Hepatocyte (in vitro differentiated cells): Measurements from ENCODE around the gene ISX. TPM values are rescaled to one million over a fixed set of nuclear protein-coding genes. Genes with fewer than 3 reads are reported as not detected.
"Not testable (repeated sequence)": the region's sequence is repeated elsewhere in the genome, so short reads cannot be mapped to it uniquely, and the experiment has no call there.

Source experiments
- DNase-seq: peaks from one replicate; pipeline ENCODE4 v3.0.0-alpha.2; 2016; ENCODE audit warnings: low spot score
- H2AFZ ChIP-seq: fragments of 200-600 bp; sonication (generic); 2 replicates; pipeline ENCODE4 v1.6.0; 2016; ENCODE audit warnings: antibody characterized with exemption, mild to moderate bottlenecking
- H3K27ac ChIP-seq: fragments of 200-600 bp; sonication (generic); 2 replicates; pipeline ENCODE4 v1.5.1; 2016; ENCODE audit warnings: mild to moderate bottlenecking
- H3K27me3 ChIP-seq: fragments of 200-600 bp; sonication (generic); 2 replicates; pipeline ENCODE4 v1.6.1; 2016
- H3K36me3 ChIP-seq: fragments of 200-600 bp; sonication (generic); replicated peaks from 2 replicates; pipeline ENCODE4 v1.5.1; 2016; ENCODE audit warnings: low read depth; ENCODE audit not compliant: insufficient read depth
- H3K4me1 ChIP-seq: fragments of 200-600 bp; sonication (generic); 2 replicates; pipeline ENCODE4 v1.5.1; 2016; ENCODE audit warnings: mild to moderate bottlenecking, moderate library complexity; ENCODE audit not compliant: insufficient read depth
- H3K4me2 ChIP-seq: fragments of 200-600 bp; sonication (generic); 2 replicates; pipeline ENCODE4 v1.6.0; 2016
- H3K4me3 ChIP-seq: fragments of 200-600 bp; sonication (generic); 2 replicates; pipeline ENCODE4 v1.5.1; 2016; ENCODE audit warnings: mild to moderate bottlenecking
- H3K79me2 ChIP-seq: fragments of 200-600 bp; sonication (generic); 2 replicates; pipeline ENCODE4 v1.6.0; 2017; ENCODE audit warnings: mild to moderate bottlenecking
- H3K9me2 ChIP-seq: fragments of 200-600 bp; sonication (generic); replicated peaks from 2 replicates; pipeline ENCODE4 v1.6.0; 2017; ENCODE audit warnings: mild to moderate bottlenecking; ENCODE audit not compliant: insufficient read depth
- H3K9me3 ChIP-seq: fragments of 200-600 bp; sonication (generic); 2 replicates; pipeline ENCODE4 v1.5.1; 2016; ENCODE audit warnings: low read depth, mild to moderate bottlenecking
- H4K20me1 ChIP-seq: fragments of 200-600 bp; sonication (generic); 2 replicates; pipeline ENCODE4 v1.6.0; 2016; ENCODE audit warnings: mild to moderate bottlenecking; ENCODE audit not compliant: insufficient read depth, poor library complexity, severe bottlenecking
- CTCF ChIP-seq: fragments of 200-600 bp; sonication (generic); IDR thresholded peaks from 2 replicates; pipeline ENCODE4 v1.5.1; 2016; ENCODE audit warnings: antibody characterized with exemption, mild to moderate bottlenecking; ENCODE audit not compliant: poor library complexity
- EZH2 ChIP-seq: fragments of 200-600 bp; sonication (generic); IDR thresholded peaks from 2 replicates; pipeline ENCODE4 v1.6.1; 2016; ENCODE audit warnings: antibody characterized with exemption, mild to moderate bottlenecking, borderline replicate concordance
- EZH2phosphoT487 ChIP-seq: fragments of 200-600 bp; sonication (generic); IDR thresholded peaks from one replicate; pipeline ENCODE4 v1.6.1; 2018; ENCODE audit warnings: antibody characterized with exemption, mild to moderate bottlenecking, low read depth, moderate library complexity; ENCODE audit not compliant: unreplicated experiment, severe bottlenecking
- WGBS: methylation state at CpG from one replicate; pipeline ENCODE4 v1.1.6; 2016; ENCODE audit warnings: low lambda C conversion rate; ENCODE audit errors: missing lambda C conversion rate; 5-methylcytosine and 5-hydroxymethylcytosine counted together
- polyA plus RNA-seq: library from polyadenylated mRNA; unstranded; fragments of >200 nt; fragmentation: Nextera tagmentation; extraction: Ambion mirVana; gene quantifications from 2 replicates; pipeline ENCODE4 v1.2.1, GENCODE V29; 2016
- total RNA-seq: library from RNA; depleted of rRNA; stranded (reverse); fragments of >200 nt; gene quantifications from 2 replicates; pipeline ENCODE4 v1.2.3, GENCODE V29; 2014

The ISX gene
- total and polyA plus RNA-seq, 2 experiments from 2014 or later, result 20.6 to 29.8 TPM

- no peaks in the 10 kb centered on the region for H4K20me1 ChIP-seq
- no peaks in the 10 kb centered on the region for H3K9me3 ChIP-seq
- H2AFZ ChIP-seq, result no peak overlapping the region
- H3K4me3 ChIP-seq, result no peak overlapping the region
- no peaks in the 10 kb centered on the region for H3K27me3 ChIP-seq
- 64% methylated on average over 9 of the region's 9 CpGs for WGBS
- no peak for TF ChIP-seq EZH2phosphoT487
- no peak for TF ChIP-seq EZH2
- no peak for TF ChIP-seq CTCF
- no peaks in the 10 kb centered on the region for H3K9me2 ChIP-seq
- H3K79me2 ChIP-seq, result no peaks in the 10 kb centered on the region
- H3K27ac ChIP-seq, result no peak overlapping the region
- no peaks in the 10 kb centered on the region for H3K4me1 ChIP-seq
- DNase-seq, result no peak
- no peaks in the 10 kb centered on the region for H3K36me3 ChIP-seq
- no peak overlapping the region for H3K4me2 ChIP-seq
These were observed 20.5 kb upstream of the ISX start for GRCh38 chr22:35045451-35045850.

- TF ChIP-seq EZH2 (no peak), CTCF (no peak), EZH2phosphoT487 (no peak)
- H4K20me1 ChIP-seq, result no peaks in the 10 kb centered on the region
- no peak overlapping the region for H3K4me2 ChIP-seq
- no peaks in the 10 kb centered on the region for H3K36me3 ChIP-seq
- no peaks in the 10 kb centered on the region for H3K9me2 ChIP-seq
- H3K27me3 ChIP-seq, result no peaks in the 10 kb centered on the region
- H3K27ac ChIP-seq, result no peak overlapping the region
- H3K79me2 ChIP-seq, result no peaks in the 10 kb centered on the region
- H2AFZ ChIP-seq, result no peak overlapping the region
- no peak for DNase-seq
- H3K4me3 ChIP-seq, result no peak overlapping the region
- no peaks in the 10 kb centered on the region for H3K9me3 ChIP-seq
- H3K4me1 ChIP-seq, result no peaks in the 10 kb centered on the region
- 98% methylated on average over 12 of the region's 12 CpGs for WGBS
These were observed 19.1 kb upstream of the ISX start for GRCh38 chr22:35046744-35047462.

- H2AFZ ChIP-seq, H3K9me3 ChIP-seq, H3K4me1 ChIP-seq, H3K27me3 ChIP-seq, H3K79me2 ChIP-seq, H3K4me2 ChIP-seq, H4K20me1 ChIP-seq, DNase-seq, H3K9me2 ChIP-seq, H3K36me3 ChIP-seq, H3K4me3 ChIP-seq, H3K27ac ChIP-seq: not testable (repeated sequence)
- WGBS, result 91% methylated on average over 4 of the region's 4 CpGs
These were observed 15.9 kb upstream of the ISX start for GRCh38 chr22:35050038-35050437.

- Histone ChIP-seq H3K79me2 (no peaks in the 10 kb centered on the region), H3K9me2 (no peaks in the 10 kb centered on the region), H3K4me3 (no peak overlapping the region), H2AFZ (no peak overlapping the region), H3K36me3 (no peaks in the 10 kb centered on the region), H3K9me3 (no peaks in the 10 kb centered on the region), H3K4me1 (no peaks in the 10 kb centered on the region), H3K27ac (no peak overlapping the region), H3K4me2 (no peak overlapping the region), H3K27me3 (no peaks in the 10 kb centered on the region), H4K20me1 (no peaks in the 10 kb centered on the region)
- 81% methylated on average over 6 of the region's 6 CpGs for WGBS
- DNase-seq, result no peak
- no peak for TF ChIP-seq EZH2phosphoT487
- TF ChIP-seq EZH2, result no peak
- TF ChIP-seq CTCF, result no peak
These were observed 14.9 kb upstream of the ISX start for GRCh38 chr22:35051013-35051535.
